NCI-H2227 (cell line): ENCODE data around the gene SLC19A2.
A peak's percentile ranks its signal among the peaks of the same experiment; 100 is the strongest.
"Not testable (repeated sequence)": the region's sequence is repeated elsewhere in the genome, so short reads cannot be mapped to it uniquely, and the experiment has no call there.

Source experiments
- DNase-seq: peaks from one replicate; lab custom pipeline; 2025; ENCODE audit not compliant: unreplicated experiment; lab: John Stamatoyannopoulos, UW

The SLC19A2 gene

GRCh38 chr1:169510060-169510459, 24.3 kb upstream of the SLC19A2 start:
- no peak for DNase-seq

GRCh38 chr1:169509354-169509753, 23.6 kb upstream of the SLC19A2 start:
- DNase-seq: peak; percentile 26

DNA sequence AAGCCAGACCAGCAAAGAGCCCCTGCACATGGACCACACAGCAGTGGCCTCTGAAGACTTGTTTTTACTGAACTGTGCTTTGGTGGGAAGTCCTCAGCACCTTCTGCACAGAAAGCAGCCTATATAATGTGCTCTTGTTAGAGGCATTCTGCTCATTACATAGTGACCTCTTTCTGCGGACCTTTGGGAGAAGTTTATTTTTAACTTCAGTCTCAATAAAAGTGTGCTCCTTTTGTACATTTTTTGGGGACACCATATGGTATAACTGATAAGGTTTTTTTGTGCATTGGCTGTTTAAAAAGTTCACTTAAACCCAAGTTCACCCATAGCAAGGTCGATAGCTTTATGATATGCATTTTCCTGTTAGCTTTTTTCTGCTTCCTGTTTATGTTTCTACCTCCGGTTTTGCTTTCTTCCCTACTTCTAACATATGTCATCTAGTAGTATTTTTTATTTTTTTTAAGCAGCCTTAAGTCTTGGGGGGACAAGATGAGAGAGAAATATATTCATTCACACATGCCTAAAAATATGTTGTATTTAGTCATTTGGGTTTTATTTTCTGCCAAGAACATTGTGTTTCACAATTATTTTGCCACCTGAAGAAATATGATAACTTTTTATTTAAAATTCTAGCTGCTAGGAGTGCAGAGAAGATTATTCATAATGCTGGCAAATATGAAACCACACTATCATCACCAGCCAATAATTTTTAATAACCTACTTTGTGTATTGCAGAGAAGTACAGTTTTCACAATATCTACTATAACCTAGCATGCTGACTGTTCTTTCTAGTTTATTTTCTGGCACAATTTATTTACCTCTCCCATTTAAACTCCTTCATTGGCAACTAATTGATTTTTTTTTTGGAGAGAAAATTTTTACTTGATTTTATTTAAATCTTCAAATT, 22.9 kb upstream of the SLC19A2 start:
- no peak for DNase-seq

DNA sequence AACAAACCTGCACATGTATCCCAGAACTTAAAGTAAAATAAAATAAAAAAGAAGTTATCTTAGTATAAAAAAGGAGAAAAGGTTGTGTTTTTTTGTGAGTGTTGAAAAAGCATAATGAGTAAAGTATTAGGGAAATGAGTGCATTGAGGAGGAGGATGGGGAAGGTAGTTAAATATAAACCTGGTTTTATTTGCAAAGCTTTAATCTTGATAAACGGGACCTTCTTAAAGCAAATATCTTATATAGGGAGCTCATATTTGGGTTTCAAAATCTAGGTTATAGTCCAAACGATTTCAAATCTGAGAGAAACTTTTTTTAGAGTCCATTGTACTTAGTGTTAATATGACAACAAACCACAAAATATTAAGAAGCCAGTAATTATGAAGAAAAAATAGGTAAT, 21.7 kb upstream of the SLC19A2 start:
- DNase-seq: no peak

GRCh38 chr1:169503601-169504000, 17.9 kb upstream of the SLC19A2 start:
- not testable (repeated sequence) for DNase-seq

DNA sequence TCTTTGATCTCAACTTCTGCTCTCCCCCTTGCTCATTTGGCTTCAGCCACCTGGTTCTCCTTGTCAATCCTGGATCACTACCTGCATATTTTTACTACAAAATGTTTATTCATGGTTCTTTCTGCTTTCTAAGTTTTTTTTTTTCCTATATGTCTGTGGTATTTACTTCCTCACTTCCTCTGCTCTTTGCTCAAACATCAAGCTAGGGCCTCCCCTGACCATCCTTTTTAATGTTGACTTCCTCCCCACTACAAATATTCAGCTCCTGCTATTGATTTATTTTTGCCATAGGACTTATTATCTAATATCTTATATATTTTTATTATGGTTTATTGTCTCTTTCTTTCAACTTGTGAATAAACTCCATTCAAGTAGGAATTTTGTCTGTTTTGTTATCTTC, 14.1 kb upstream of the SLC19A2 start:
- no peak for DNase-seq

GRCh38 chr1:169497317-169497716, 11.6 kb upstream of the SLC19A2 start:
- no peak for DNase-seq

DNA sequence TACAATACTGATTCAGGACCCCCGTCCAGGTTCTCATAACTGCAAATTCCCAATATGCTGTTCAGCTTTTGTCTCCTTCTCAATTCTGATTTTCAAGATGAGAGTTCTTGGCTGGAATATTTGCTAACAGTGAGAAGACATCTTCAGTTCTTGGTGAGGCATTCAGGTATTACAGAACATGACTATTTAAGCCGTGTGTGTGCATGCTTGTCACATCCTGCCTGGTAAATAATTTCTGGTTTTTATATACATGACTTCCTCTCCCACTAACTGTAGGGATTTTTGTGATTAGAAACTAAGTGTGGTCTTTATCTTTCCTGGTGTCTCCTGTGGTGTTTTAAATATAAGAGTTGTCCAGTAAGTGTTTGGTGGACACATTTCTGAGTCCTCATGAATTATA, 10.2 kb upstream of the SLC19A2 start:
- DNase-seq: no peak

DNA sequence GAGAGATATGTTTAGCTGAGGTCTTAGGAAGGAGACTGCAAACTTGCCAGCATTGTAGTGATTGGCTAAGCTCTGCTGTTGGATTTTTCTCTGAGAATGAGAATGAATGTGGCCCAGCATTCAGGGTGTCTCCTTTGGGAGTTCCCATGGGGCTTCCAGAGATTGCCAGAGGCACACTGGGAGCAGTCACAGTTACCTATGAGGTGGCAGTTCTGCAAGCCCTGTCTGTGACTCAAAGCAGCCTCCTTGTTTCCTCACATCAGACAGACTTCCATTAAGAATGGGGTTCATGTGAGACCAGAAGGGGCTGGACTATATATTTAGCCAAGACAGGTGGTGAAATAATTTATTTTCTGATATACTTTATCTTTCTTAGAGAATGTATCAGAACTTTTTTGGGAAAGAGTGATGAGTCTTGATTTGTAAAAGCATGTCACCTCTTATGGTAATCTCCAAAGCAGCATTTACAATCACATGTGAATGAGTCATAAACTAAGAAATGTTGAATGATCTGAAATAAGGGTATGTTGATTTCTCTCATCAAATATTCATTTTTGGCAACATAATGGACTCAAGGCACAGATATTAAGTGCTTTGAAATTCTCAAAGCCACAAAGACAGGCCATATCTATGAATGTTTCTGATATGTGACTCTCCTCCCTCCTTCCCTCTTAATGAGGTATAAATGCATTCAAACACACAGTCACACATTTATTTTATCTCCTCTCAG, 9.5 kb upstream of the SLC19A2 start:
- DNase-seq: no peak

- DNase-seq: no peak
Measured at GRCh38 chr1:169494343-169494742, 8.6 kb upstream of the SLC19A2 start.

DNA sequence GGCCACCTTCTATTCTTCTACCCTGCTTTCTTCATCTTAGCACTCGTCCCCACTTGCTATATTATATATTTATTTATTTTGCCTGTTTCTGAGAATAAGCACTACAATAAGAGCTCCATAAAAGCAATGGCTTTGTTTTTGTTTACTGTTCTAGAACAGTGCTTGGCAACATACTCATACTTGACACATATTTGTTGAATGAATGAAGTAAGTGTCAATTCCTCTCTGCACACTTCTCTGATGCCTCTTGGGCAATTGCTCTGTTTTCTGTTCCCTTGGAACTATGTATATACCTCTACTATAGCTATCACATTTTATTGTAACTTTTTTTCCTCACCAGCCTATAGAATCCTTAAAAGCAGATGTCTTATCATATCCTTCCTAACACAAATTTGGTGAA, 7.5 kb upstream of the SLC19A2 start:
- no peak for DNase-seq

GRCh38 chr1:169491845-169492281, 6.1 kb upstream of the SLC19A2 start:
- DNase-seq: no peak

GRCh38 chr1:169488157-169488556, 2.4 kb upstream of the SLC19A2 start:
- DNase-seq: peak; percentile 10

GRCh38 chr1:169487561-169487960, 1.8 kb upstream of the SLC19A2 start:
- DNase-seq: no peak

DNA sequence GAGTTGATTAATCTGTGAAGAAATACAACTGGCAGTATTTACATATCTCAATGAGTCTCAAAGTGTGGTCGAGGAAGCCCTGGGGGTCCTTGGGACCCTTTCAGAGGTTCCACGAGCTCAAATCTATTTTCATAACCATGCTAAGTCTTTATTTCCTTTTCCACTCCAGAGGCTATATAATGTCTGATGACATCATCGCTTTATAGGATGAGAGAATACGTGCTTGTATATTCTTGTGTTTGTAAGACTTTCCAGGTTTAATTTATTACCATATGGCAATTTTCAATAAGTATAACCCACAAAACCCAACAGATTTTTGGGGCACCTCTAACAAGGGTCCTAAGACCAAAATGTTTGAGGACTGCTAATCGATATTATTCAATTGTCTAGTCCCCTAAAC, 1.4 kb upstream of the SLC19A2 start:
- no peak for DNase-seq

- DNase-seq: no peak
Measured at GRCh38 chr1:169486281-169487051, 722 bp upstream of the SLC19A2 start.

DNA sequence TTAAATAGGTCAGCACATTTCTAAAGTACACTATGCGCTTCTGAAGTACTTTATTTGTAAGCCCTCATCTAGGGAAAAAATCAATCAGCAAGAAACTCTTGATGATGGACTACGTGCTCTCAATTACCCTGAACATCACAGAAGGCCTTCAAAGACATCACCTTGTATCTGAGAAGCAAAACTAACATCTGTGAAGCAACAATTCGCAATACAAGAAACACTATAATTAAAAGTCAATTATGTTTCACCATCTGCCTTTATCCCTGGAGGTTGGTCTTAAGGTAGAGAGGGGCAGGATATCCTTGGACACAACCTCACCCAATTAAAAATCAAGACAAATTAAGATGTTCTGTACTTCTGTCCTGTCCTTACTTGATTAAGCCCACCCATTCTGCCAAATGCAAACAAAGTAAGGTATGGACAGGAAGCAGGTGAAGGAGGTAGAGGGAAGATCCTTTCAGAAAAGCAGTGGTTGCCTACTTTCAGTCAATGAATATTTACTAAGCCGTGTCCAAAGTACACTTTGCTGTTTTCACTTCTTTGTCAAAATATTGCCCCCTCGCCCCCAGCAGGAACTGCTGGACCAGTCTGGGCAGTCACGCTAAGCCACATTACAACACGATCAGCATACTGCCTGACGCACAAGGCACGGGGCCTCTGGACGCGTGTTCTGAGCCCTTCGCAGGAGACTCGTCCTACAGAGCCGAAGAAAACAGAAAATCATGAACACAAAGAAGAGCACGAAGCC, 887 bp downstream of the SLC19A2 start:
- DNase-seq: peak; percentile 47

DNA sequence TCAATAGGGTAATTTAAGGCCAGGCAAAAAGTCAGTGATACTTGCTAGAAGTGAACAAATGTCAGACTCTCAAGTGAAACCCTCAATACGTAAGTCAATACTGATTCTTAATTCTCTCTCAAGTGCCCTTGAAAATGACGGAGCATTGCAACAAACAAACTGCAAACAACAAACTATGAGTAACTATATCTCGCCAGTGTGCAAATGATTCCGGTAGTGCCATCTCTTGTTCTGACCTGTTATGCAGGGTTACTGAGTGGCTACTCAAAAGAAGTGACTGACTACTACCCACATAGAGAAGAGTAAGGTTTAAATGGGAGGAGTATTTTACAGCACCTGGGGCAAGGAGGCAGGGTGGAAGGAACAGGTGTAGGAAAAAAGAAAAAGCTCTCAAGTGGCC, 1.6 kb downstream of the SLC19A2 start:
- no peak for DNase-seq

GRCh38 chr1:169483500-169483966, 2.2 kb downstream of the SLC19A2 start:
- DNase-seq: no peak

GRCh38 chr1:169479363-169480066, 6.2 kb downstream of the SLC19A2 start:
- DNase-seq: no peak
